Testis (tissue), 2 donors: ENCODE data around the gene IGFL1.
"Not testable (repeated sequence)": the region's sequence is repeated elsewhere in the genome, so short reads cannot be mapped to it uniquely, and the experiment has no call there.

Source experiments
- CTCF ChIP-seq, 3 experiments: fragments of 450-650 bp in 2 of 3; fragments of 200-600 bp in 1 of 3; sonication (generic) in 1 of 3; IDR thresholded peaks; one replicate each; pipeline ENCODE4 v1.5.1; 2016 to 2019; ENCODE audit warnings: antibody characterized with exemption in 3 of 3, mild to moderate bottlenecking in 2 of 3, moderate library complexity in 1 of 3
- POLR2A ChIP-seq: fragments of 450-650 bp; IDR thresholded peaks from one replicate; pipeline ENCODE4 v1.6.1; 2017; ENCODE audit warnings: antibody characterized with exemption, mild to moderate bottlenecking, moderate library complexity

DNA sequence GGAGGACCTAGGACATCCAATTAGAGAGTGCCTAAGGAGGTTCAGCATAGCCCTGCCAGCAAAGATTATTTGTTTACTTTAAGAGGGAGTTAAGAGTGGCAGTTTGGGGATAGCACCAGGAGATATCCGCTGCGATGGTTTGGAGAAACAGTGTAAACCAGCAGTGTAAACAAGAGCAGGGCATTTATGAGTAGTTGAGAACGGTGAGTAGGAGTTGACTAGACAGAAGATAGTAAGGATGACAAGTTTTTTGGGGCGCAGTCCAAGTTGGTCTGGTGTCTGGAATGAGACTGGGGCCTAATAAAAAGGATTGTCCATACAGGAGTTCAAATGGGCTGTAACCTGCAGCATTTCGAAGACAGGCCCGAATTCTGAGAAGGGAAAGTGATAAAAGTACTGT, 44.4 kb downstream of the IGFL1 start:
- TF ChIP-seq CTCF (IDR thresholded peaks at IDR 0.05); POLR2A: not testable (repeated sequence)
